HUES64 (cell line): ENCODE results near the gene HIGD1A.
A peak's percentile ranks its signal among the peaks of the same experiment; 100 is the strongest.

Experiments used
- H3K27ac ChIP-seq: 2 replicates; pipeline ENCODE4 v1.7.0; 2013; ENCODE audit warnings: low read depth, low read length, inconsistent platforms
- H3K27me3 ChIP-seq: 2 replicates; pipeline ENCODE4 v1.6.1; 2013; ENCODE audit warnings: mild to moderate bottlenecking, low read length; ENCODE audit not compliant: insufficient read depth
- H3K36me3 ChIP-seq: 2 replicates; pipeline ENCODE4 v1.6.1; 2013; ENCODE audit warnings: mild to moderate bottlenecking, low read length; ENCODE audit not compliant: insufficient read depth
- H3K4me1 ChIP-seq: 2 replicates; pipeline ENCODE4 v1.6.1; 2013; ENCODE audit warnings: mild to moderate bottlenecking, low read length, moderate library complexity; ENCODE audit not compliant: insufficient read depth
- H3K4me3 ChIP-seq: 2 replicates; pipeline ENCODE4 v1.5.1; 2013; ENCODE audit warnings: mild to moderate bottlenecking, low read length, moderate library complexity
- H3K9ac ChIP-seq: 2 replicates; pipeline ENCODE4 v1.6.1; 2013; ENCODE audit warnings: mild to moderate bottlenecking, low read depth, low read length
- H3K9me3 ChIP-seq: 2 replicates; pipeline ENCODE4 v1.6.1; 2013; ENCODE audit warnings: low read depth, low read length; ENCODE audit not compliant: insufficient read depth
- WGBS: fragments of 150-250, 120-280 bp; methylation state at CpG from one replicate; pipeline ENCODE4 v1.1.7; 2013; ENCODE audit warnings: missing lambda C conversion rate; 5-methylcytosine and 5-hydroxymethylcytosine counted together

The HIGD1A gene

DNA sequence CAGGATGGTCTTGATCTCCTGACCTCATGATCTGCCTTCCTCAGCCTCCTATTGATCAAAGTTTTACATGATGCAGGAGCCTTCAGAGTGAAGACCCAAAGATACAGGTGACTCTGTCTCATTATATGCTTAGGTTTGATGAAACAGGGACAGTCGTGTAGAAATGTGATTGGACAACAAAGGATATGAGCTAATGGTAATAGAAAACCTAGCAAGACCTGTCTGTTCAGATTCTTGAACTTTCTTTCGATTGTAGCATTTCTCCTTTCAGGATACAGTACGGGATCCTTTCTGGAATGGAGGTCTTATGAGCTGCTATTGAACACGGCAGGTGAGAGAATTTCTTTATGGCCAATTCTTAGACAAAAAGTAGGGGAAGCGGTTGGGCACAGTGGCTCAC lies 4.9 kb upstream of the HIGD1A start, which contains the start of gene ACKR2:
TSS of gene ACKR2 (plus strand) at position 244 of the 400 bp plus-strand sequence. CDS start 55,058 bp downstream, outside the sequence.
- H3K27ac ChIP-seq, result no peak within 1 kb of the TSS
- H3K4me3 ChIP-seq, result no peak within 1 kb of the TSS
- H3K9ac ChIP-seq, result no peak within 1 kb of the TSS
- WGBS, result 91% methylated on average over 5 of the region's 5 CpGs
- peaks cover 5% of the 10 kb centered on the region; the same call in 1 of the 2 replicates for H3K4me1 ChIP-seq
- H3K9me3 ChIP-seq, result no peaks in the 10 kb centered on the region
- H3K27me3 ChIP-seq, result peaks cover 20% of the 10 kb centered on the region
- no peaks in the 10 kb centered on the region for H3K36me3 ChIP-seq

DNA sequence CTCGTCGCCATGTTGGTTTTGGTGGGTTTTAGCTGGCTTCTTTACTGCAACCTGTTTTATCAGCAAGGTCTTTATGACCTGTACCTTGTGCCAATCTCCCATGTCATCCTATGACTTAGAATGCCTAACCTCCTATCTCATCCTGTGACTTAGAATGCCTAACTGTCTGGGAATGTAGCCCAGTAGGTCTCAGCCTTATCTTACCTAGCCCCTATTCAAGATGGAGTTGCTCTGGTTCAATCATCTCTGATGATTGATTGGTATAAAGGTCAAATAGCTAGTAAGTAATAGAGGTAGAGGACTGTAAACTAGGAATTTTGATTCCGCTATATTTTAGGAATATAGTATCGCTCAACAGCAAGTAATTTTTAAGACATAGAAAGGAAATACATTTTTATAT lies 3.6 kb upstream of the HIGD1A start:
- no peak overlapping the region for H3K27ac ChIP-seq
- no peaks in the 10 kb centered on the region for H3K36me3 ChIP-seq
- 81% methylated on average over 3 of the region's 4 CpGs for WGBS
- no peak overlapping the region for H3K4me3 ChIP-seq
- no peak overlapping the region for H3K9ac ChIP-seq
- peaks cover 20% of the 10 kb centered on the region for H3K27me3 ChIP-seq
- H3K4me1 ChIP-seq, result peaks cover 7% of the 10 kb centered on the region; the same call in 1 of the 2 replicates
- no peaks in the 10 kb centered on the region for H3K9me3 ChIP-seq

DNA sequence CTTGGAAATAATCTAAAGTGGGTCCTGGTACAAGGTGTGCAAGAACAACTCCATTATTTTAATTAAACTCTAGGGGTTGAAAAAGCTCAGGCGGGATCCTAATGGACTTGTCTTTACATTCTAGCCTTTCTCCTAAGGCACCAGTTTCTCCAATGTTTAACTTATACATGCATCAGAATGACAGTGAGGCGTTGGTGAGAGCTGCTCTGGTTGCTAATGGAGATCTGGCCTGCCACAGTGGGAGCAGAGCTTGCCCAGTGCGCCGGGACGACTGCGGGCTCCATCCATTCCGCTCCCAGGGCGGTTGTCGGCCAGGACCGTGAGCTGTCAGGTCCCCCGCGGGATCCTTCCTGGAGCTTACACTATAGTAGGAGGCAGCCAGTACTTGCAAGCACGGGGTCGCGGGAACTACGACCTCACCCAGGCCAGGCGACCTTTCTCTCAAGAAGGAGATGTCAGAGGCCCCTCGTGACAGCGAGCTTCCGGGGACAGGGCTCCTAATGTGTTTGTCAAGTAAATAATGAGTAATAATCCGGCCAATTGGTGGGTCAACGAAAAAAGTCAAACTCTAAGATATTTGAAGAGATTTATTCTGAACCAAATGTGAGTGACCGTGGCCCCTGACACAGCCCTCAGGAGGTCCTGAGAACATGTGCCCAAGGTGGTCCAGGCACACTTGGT lies 991 bp upstream of the HIGD1A start:
- H3K27me3 ChIP-seq, result peaks cover 20% of the 10 kb centered on the region
- peak overlapping the region; percentile 88; the same call in 1 of the 2 replicates for H3K9ac ChIP-seq
- WGBS, result 13% methylated on average over 23 of the region's 23 CpGs
- no peaks in the 10 kb centered on the region for H3K9me3 ChIP-seq
- H3K27ac ChIP-seq, result no peak overlapping the region
- peak overlapping the region; percentile 81 for H3K4me3 ChIP-seq
- peaks cover 9% of the 10 kb centered on the region for H3K36me3 ChIP-seq
- peaks cover 21% of the 10 kb centered on the region; the same call in 1 of the 2 replicates for H3K4me1 ChIP-seq

DNA sequence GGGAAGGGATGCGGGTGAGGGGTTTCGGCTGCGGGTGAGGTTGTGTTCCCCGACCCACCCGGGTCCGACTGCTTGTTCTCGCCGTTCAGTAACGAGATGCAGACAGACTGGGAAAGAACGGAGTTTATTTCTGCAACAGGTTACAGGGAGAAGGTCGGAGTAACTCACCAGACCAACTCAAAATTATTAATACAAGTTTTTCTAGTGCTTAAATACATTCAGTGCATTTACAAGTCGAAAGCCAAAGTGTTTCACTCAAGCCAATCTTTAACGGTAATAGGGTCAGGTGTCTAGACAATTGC lies 492 bp upstream of the HIGD1A start:
- H3K4me1 ChIP-seq, result peaks cover 24% of the 10 kb centered on the region; the same call in 1 of the 2 replicates
- H3K27ac ChIP-seq, result no peak overlapping the region
- peaks cover 20% of the 10 kb centered on the region for H3K27me3 ChIP-seq
- peaks cover 9% of the 10 kb centered on the region for H3K36me3 ChIP-seq
- H3K9ac ChIP-seq, result peak overlapping the region; percentile 88
- no peaks in the 10 kb centered on the region for H3K9me3 ChIP-seq
- 1% methylated on average over 13 of the region's 13 CpGs for WGBS
- H3K4me3 ChIP-seq, result peak overlapping the region; percentile 81

DNA sequence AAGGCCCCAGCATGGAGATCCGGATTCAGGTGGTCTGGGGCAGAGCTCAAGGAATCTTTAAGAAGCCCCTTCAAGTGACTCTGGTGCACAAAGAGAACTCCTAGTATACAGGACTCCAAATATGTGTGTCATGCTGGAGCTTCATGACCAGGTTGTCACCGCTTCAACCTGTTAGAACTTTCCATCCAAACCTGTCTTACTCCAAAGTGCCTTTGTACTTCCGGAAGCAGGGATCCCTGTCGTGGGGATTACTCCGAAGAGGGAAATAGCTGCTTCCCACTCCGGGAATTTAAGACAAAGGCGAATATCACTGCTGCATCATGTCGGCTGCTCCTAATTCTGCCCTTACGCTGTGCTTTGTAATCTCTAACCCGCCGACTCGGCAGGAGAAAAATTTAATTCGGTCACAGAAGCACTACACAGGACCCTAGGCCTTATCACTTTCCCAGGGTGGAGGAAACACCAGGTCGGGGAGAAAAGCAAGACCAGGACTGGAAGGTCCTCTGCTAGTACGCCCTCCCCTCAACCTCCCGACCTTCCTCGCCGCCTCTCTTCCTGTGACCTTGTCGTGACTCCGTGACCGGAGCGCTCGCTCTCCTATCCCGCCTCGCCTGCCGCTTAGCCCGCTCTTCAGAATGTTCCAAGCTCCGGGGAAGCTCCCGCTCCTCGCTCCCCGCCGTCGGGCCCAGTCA lies 730 bp downstream of the HIGD1A start:
- Histone ChIP-seq H3K9ac (peak overlapping the region; percentile 88), H3K4me3 (peak overlapping the region; percentile 81), H3K4me1 (peaks cover 24% of the 10 kb centered on the region; the same call in 1 of the 2 replicates), H3K9me3 (no peaks in the 10 kb centered on the region), H3K27ac (peak overlapping the region; percentile 81), H3K36me3 (peaks cover 9% of the 10 kb centered on the region), H3K27me3 (peaks cover 20% of the 10 kb centered on the region)
- under 1% methylated on average over 33 of the region's 33 CpGs for WGBS

DNA sequence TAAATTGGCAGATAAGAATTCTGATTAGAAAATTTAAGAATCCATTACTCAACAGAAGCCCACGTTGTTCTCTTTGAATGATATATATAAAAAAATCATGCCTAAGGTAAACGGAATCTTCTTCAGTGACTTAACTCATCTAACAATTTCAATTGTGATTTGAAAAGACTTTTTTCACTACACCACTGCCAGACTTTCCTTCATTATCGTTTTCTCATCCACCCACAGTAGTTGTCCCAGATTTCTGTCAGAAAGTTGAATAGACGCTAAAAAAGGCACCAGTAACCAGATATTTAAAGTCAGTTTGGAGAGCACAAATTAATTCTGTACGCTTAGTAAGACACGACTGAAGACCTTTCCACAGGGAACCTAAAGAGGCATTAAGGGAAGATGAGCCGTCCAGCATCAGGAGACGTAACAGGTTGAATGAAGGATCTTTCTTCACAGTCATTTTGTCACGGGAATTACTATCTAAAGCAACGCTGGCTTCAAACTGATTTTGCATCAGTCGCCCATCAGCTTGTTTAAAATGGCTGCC lies 1.3 kb downstream of the HIGD1A start:
- peak overlapping the region; percentile 81 for H3K4me3 ChIP-seq
- WGBS, result 47% methylated on average over 10 of the region's 11 CpGs
- no peaks in the 10 kb centered on the region for H3K9me3 ChIP-seq
- H3K9ac ChIP-seq, result peak overlapping the region; percentile 88
- peaks cover 20% of the 10 kb centered on the region for H3K27me3 ChIP-seq
- H3K36me3 ChIP-seq, result peaks cover 9% of the 10 kb centered on the region
- H3K27ac ChIP-seq, result peak overlapping the region; percentile 81; the same call in 1 of the 2 replicates
- peaks cover 24% of the 10 kb centered on the region; the same call in 1 of the 2 replicates for H3K4me1 ChIP-seq

DNA sequence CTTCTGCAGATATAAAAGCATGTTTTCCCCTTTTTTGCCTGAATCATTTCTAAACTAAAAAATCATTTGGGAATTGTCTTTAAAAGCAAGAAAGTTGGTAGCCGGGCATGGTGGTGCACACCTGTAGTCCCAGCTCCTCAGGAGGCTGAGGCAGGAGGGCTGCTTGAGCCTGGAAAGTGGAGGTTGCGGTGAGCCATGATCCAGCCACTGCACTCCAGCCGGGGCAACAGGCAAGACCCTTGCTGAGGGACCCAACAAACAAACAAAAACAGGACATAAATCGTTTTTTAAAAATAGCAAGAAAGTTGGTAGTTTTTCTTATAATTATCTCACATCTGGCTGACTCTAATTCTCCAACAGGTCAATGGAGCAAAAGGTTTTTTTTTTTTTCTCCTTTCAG lies 2.5 kb downstream of the HIGD1A start:
- Histone ChIP-seq H3K27me3 (peaks cover 20% of the 10 kb centered on the region), H3K27ac (no peak overlapping the region), H3K9me3 (no peaks in the 10 kb centered on the region), H3K4me3 (no peak overlapping the region), H3K4me1 (peaks cover 24% of the 10 kb centered on the region; the same call in 1 of the 2 replicates), H3K9ac (no peak overlapping the region), H3K36me3 (peaks cover 9% of the 10 kb centered on the region)
- WGBS, result 92% methylated on average over 3 of the region's 4 CpGs

DNA sequence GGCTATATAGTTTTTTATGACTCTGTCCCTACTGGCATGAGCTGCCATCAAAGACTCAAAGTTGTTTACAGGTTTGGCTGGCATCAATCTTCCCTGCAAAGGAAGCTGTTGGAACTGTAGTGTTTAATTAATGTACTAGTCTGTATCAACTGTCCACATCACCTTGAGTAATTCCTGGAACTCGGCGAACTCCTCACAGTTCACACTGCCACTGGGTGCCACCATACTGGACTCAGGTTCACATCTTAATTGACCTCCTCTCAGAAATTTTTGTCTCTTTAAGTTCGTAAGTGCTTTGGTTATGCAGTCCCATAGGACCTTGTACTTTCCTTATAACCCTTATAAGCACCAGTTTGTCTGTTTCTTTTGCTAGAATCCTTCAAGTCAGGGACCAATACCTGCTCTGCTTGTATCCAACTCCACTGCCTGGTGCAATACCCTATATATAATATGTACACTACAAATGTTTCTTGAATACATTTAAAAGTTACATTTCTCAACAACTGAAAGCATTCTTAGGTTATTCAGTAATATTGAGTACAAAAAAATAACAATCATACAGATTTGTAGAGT lies 3.2 kb downstream of the HIGD1A start:
- Histone ChIP-seq H3K27ac (no peak overlapping the region), H3K4me1 (peaks cover 24% of the 10 kb centered on the region; the same call in 1 of the 2 replicates), H3K27me3 (peaks cover 16% of the 10 kb centered on the region), H3K9me3 (no peaks in the 10 kb centered on the region), H3K36me3 (peaks cover 9% of the 10 kb centered on the region), H3K4me3 (no peak overlapping the region), H3K9ac (no peak overlapping the region)
- WGBS, result 94% methylated on average over 3 of the region's 3 CpGs

DNA sequence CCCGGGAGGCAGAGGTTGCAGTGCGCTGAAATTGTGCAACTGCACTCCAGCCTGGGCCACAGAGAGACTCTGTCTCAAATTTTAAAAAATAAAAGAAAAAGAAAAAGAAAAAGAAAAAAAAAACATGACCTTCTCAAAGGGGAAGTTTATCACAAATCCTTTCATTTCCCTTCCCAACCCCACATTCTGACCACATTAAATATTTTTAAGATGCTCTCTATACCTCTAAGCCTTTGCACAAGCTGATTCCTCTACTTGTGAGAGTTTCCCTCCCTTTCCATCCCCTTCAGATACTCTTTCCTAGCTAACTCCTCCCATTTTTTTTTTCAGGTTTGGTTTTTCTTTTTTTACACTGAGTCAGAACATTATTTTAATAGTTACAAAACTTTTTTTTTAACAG lies 4.0 kb downstream of the HIGD1A start:
- no peaks in the 10 kb centered on the region for H3K9me3 ChIP-seq
- H3K4me3 ChIP-seq, result no peak overlapping the region
- H3K27ac ChIP-seq, result no peak overlapping the region
- peaks cover 9% of the 10 kb centered on the region for H3K36me3 ChIP-seq
- no peak overlapping the region for H3K9ac ChIP-seq
- peaks cover 7% of the 10 kb centered on the region for H3K27me3 ChIP-seq
- peaks cover 24% of the 10 kb centered on the region; the same call in 1 of the 2 replicates for H3K4me1 ChIP-seq
- 98% methylated on average over 2 of the region's 2 CpGs for WGBS

DNA sequence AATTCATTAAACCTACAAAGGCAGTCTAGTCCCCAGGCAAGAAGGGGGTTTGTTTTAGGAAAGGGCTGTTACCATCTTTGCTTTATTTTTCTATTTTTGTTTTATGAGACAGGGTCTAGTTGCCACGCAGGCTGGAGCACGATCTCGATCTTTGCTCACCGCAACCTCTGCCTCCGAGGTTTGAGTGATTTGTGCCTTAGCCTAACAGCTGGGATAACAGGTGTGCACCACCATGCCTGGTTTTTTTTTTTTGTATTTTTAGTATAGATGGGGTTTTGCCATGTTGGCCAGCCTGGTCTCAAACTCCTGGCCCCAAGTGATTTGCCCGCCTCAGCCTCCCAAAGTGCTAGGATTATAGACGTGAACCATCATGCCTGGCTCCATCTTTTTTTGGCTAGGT lies 4.9 kb downstream of the HIGD1A start:
- H3K27ac ChIP-seq, result 0 out of 2 replicates have a peak overlapping the region, but pooled peaks have one; percentile 49
- H3K4me1 ChIP-seq, result peaks cover 19% of the 10 kb centered on the region; the same call in 1 of the 2 replicates
- peaks cover 11% of the 10 kb centered on the region for H3K36me3 ChIP-seq
- no peak overlapping the region for H3K9ac ChIP-seq
- H3K27me3 ChIP-seq, result no peaks in the 10 kb centered on the region
- no peaks in the 10 kb centered on the region for H3K9me3 ChIP-seq
- WGBS, result 82% methylated on average over 7 of the region's 7 CpGs
- H3K4me3 ChIP-seq, result no peak overlapping the region
